HFF-Myc (cell line): ENCODE data around the gene SYPL2.

Experiments used
- DNase-seq: peaks from one replicate; pipeline ENCODE4 v3.0.0-alpha.2; 2011; ENCODE audit warnings: low read depth; ENCODE audit errors: extremely low read depth
- H3K4me3 ChIP-seq: replicated peaks from 2 replicates; pipeline ENCODE4 v1.5.1; 2011; ENCODE audit warnings: low read depth, mild to moderate bottlenecking, control low read depth, low read length
- CTCF ChIP-seq: IDR thresholded peaks from 2 replicates; pipeline ENCODE4 v1.5.1; 2012; ENCODE audit warnings: mild to moderate bottlenecking, low read depth, low read length, control low read depth; ENCODE audit errors: missing control alignments

The SYPL2 gene

DNA sequence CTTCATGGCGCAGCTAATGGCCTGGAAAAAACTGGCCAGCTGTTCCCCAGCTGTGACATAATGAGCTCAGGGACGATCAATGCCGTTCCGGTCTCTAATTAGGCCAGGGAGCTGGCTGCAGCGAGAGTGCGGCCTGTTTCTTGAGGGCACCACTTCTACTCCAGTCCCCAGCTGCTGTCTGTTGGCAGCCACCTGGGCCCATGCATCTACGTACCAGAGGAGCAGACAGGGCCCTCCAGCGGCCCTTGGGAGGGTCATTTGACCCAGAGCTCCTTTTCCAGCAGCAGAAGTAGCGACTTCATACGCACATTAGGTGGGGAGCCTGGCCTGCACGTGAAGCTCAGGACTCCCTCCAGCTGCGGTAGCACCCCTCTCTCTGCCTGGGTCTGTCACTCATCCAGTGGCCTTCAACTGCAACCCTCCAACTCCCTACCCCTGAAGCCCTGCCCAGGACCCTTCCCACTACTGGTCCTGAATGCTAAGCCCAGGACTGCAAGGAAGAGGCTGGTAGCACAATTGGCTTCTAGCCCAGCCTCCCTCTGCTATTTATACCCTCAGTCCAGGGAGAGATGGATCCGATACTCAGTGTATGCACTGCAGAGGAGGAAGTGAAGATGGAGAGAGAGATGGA lies 64.2 kb downstream of the SYPL2 start:
- DNase-seq = no peak
- no peak for TF ChIP-seq CTCF
- no peak overlapping the region for H3K4me3 ChIP-seq

DNA sequence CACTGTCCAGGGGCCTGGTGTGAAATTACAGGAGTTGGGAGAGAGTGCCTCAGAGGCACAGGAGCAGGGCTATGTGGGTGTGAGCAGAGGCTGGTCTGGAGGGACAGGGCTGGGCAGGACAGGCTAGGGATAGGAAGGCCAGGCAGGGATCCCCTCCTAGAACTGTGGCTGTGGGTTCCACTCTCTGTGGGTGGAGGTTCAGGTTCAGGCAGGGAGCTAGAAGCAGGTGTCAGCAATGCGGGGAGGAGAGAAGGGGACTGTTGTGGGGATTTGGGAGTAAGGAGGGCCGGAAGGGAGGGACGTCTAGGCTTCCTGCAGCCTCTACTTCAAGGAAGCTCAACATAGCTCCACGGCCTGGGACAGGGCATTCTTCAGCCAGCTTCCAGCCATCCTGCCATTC lies 65.0 kb downstream of the SYPL2 start:
- TF ChIP-seq CTCF = no peak
- DNase-seq = no peak
- no peak overlapping the region for H3K4me3 ChIP-seq
